Mesendoderm (in vitro differentiated cells): ENCODE data around the gene S100PBP. TPM values are rescaled to one million over a fixed set of nuclear protein-coding genes. Genes with fewer than 3 reads are reported as not detected.

Source experiments
- DNase-seq: peaks from one replicate; pipeline ENCODE4 v3.0.0; 2013
- H2AK5ac ChIP-seq: 2 replicates; pipeline ENCODE4 v1.6.1; 2013; ENCODE audit warnings: low read length, inconsistent platforms
- H2BK120ac ChIP-seq: 2 replicates; pipeline ENCODE4 v1.6.1; 2013; ENCODE audit warnings: low read depth, mild to moderate bottlenecking, low read length, moderate library complexity, mixed read lengths
- H2BK15ac ChIP-seq: replicated peaks from 2 replicates; pipeline ENCODE4 v1.6.1; 2013; ENCODE audit warnings: low read depth, mild to moderate bottlenecking, moderate library complexity
- H2BK5ac ChIP-seq: 2 replicates; pipeline ENCODE4 v1.6.1; 2013; ENCODE audit warnings: low read length, inconsistent platforms
- H3K18ac ChIP-seq: 2 replicates; pipeline ENCODE4 v1.6.1; 2013; ENCODE audit warnings: mild to moderate bottlenecking, low read length, mixed read lengths
- H3K23ac ChIP-seq: one replicate; pipeline ENCODE4 v1.6.1; 2013; ENCODE audit warnings: low read length
- H3K27ac ChIP-seq: 2 replicates; pipeline ENCODE4 v1.5.1; 2013; ENCODE audit warnings: low read depth, mild to moderate bottlenecking, inconsistent platforms, low read length, moderate library complexity
- H3K27me3 ChIP-seq: 2 replicates; pipeline ENCODE4 v1.6.1; 2013; ENCODE audit warnings: low read length, control low read depth, mild to moderate bottlenecking, inconsistent platforms; ENCODE audit not compliant: insufficient read depth, poor library complexity
- H3K36me3 ChIP-seq: 2 replicates; pipeline ENCODE4 v1.6.1; 2013; ENCODE audit warnings: low read length, inconsistent platforms; ENCODE audit not compliant: control insufficient read depth, insufficient read depth
- H3K4ac ChIP-seq: one replicate; pipeline ENCODE4 v1.6.1; 2013; ENCODE audit warnings: low read depth, mild to moderate bottlenecking, low read length, moderate library complexity
- H3K4me1 ChIP-seq: 2 replicates; pipeline ENCODE4 v1.6.1; 2013; ENCODE audit warnings: low read depth, low read length, inconsistent platforms; ENCODE audit not compliant: control insufficient read depth
- H3K4me2 ChIP-seq: 2 replicates; pipeline ENCODE4 v1.6.1; 2013; ENCODE audit warnings: low read length
- H3K4me3 ChIP-seq: 2 replicates; pipeline ENCODE4 v1.5.1; 2013; ENCODE audit warnings: mild to moderate bottlenecking, low read length
- H3K56ac ChIP-seq: one replicate; pipeline ENCODE4 v1.6.1; 2013; ENCODE audit warnings: low read length
- H3K79me1 ChIP-seq: 2 replicates; pipeline ENCODE4 v1.6.1; 2013; ENCODE audit warnings: low read length, inconsistent platforms
- H3K79me2 ChIP-seq: 2 replicates; pipeline ENCODE4 v1.6.1; 2013; ENCODE audit warnings: mild to moderate bottlenecking, low read length; ENCODE audit not compliant: control insufficient read depth, insufficient read depth
- H3K9ac ChIP-seq: 2 replicates; pipeline ENCODE4 v1.6.1; 2013; ENCODE audit warnings: low read length, inconsistent platforms
- H4K5ac ChIP-seq: one replicate; pipeline ENCODE4 v1.6.1; 2013; ENCODE audit warnings: low read length
- H4K8ac ChIP-seq: one replicate; pipeline ENCODE4 v1.6.1; 2013; ENCODE audit warnings: low read depth, mild to moderate bottlenecking, control low read depth, low read length, moderate library complexity
- WGBS: extraction: QIAGEN DNeasy Blood & Tissue Kit; methylation state at CpG from one replicate; pipeline ENCODE4 v1.1.7; 2013; ENCODE audit warnings: low lambda C conversion rate, missing lambda C conversion rate; ENCODE audit not compliant: insufficient coverage; ENCODE audit errors: extremely low coverage; 5-methylcytosine and 5-hydroxymethylcytosine counted together
- polyA plus RNA-seq, 2 experiments: library from polyadenylated mRNA; stranded (reverse); fragments of 200-250 nt; gene quantifications; one replicate each; pipeline ENCODE4 v1.2.3, GENCODE V29; 2013

Gene S100PBP
- polyA plus RNA-seq (2013, experiment 1 of 2) = 15.2 TPM
- polyA plus RNA-seq (2013, experiment 2 of 2) = 15.5 TPM

DNA sequence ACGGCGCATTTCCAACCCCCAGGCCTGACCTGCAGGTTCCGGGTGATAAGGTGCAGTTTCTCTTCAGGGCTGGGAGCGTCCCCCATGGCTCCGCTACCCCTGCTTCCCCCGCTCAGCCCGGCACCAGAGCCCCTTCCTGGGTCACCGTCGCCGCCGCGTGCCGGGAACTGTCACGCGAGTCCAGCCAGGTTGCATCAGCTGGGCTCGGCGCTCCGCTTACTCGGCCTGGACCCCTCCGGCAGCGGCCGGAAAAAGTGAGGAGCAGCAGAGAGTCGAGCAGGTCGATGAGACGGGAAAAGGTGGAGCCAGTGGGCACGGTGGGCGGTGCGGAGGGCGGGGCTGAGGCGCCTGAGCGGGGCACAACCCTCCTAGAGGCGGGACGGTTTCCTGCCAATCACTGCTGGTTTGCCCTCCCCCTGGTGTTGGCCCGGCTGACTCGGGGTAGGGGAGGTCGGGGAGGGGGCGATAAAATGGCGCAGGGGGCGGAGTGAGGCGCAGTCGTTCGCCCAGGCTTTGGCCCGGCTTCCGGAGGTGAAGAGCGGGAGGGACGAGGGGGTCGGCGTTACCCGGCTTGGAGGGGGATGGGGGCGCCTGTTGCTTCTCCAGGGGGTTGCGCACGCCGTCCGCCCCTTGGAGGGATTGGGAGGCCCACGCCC, at the start of gene S100PBP, which contains the start of gene YARS1:
S100PBP (plus strand) TSS at position 495 of the 656 bp plus-strand sequence. CDS start 8,447 bp downstream, outside the sequence.
YARS1 (minus strand) TSS at position 200 of the 656 bp plus-strand sequence; CDS start at position 86, 114 bp downstream.
- peak within 1 kb of the TSS; percentile 95 for H3K4me2 ChIP-seq
- peak within 1 kb of the TSS; percentile 62 for H3K4me3 ChIP-seq
- peak within 1 kb of the TSS; percentile 39 for H2BK15ac ChIP-seq
- no peaks in the 10 kb centered on the region for H3K27me3 ChIP-seq
- peak within 1 kb of the TSS; percentile 97 for H3K56ac ChIP-seq
- H4K5ac ChIP-seq = peak within 1 kb of the TSS; percentile 92
- no peak within 1 kb of the TSS for H4K8ac ChIP-seq
- H3K27ac ChIP-seq = peak within 1 kb of the TSS; percentile 99
- peak within 1 kb of the TSS; percentile 52 for H2AK5ac ChIP-seq
- peak within 1 kb of the TSS; percentile 55 for H3K23ac ChIP-seq
- peak within 1 kb of the TSS; percentile 96 for H3K18ac ChIP-seq
- H3K9ac ChIP-seq = peak within 1 kb of the TSS; percentile 93
- peak; percentile 99 for DNase-seq
- peaks cover 13% of the 10 kb centered on the region for H3K4me1 ChIP-seq
- H3K36me3 ChIP-seq = no peaks in the 10 kb centered on the region
- peak within 1 kb of the TSS; percentile 100 for H3K4ac ChIP-seq
- H2BK120ac ChIP-seq = peak within 1 kb of the TSS; percentile 82
- H3K79me1 ChIP-seq = peaks cover 2% of the 10 kb centered on the region
- peak within 1 kb of the TSS; percentile 85 for H2BK5ac ChIP-seq
- no CpG with 5 or more reads among the region's 55 CpGs for WGBS
- H3K79me2 ChIP-seq = peaks cover 58% of the 10 kb centered on the region

GRCh38 chr1:32768110-32768850, 49.2 kb upstream of the S100PBP start:
- H3K4me2 ChIP-seq = no peak overlapping the region
- no peaks in the 10 kb centered on the region for H3K27me3 ChIP-seq
- H3K4me3 ChIP-seq = no peak overlapping the region
- peaks cover 18% of the 10 kb centered on the region for H3K4me1 ChIP-seq
- no peak overlapping the region for H2BK15ac ChIP-seq
- no peak overlapping the region for H3K4ac ChIP-seq
- peaks cover 2% of the 10 kb centered on the region for H3K36me3 ChIP-seq
- H3K79me2 ChIP-seq = peaks cover 19% of the 10 kb centered on the region
- H3K79me1 ChIP-seq = peaks cover 10% of the 10 kb centered on the region
- no peak for DNase-seq
- H3K18ac ChIP-seq = no peak overlapping the region
- no peak overlapping the region for H2BK120ac ChIP-seq
- no peak overlapping the region for H3K27ac ChIP-seq
- H3K9ac ChIP-seq = no peak overlapping the region
- no peak overlapping the region for H3K56ac ChIP-seq
- no peak overlapping the region for H3K23ac ChIP-seq
- no peak overlapping the region for H4K8ac ChIP-seq
- H4K5ac ChIP-seq = no peak overlapping the region
- H2AK5ac ChIP-seq = no peak overlapping the region
- WGBS = no CpG with 5 or more reads among the region's 16 CpGs
- H2BK5ac ChIP-seq = no peak overlapping the region

DNA sequence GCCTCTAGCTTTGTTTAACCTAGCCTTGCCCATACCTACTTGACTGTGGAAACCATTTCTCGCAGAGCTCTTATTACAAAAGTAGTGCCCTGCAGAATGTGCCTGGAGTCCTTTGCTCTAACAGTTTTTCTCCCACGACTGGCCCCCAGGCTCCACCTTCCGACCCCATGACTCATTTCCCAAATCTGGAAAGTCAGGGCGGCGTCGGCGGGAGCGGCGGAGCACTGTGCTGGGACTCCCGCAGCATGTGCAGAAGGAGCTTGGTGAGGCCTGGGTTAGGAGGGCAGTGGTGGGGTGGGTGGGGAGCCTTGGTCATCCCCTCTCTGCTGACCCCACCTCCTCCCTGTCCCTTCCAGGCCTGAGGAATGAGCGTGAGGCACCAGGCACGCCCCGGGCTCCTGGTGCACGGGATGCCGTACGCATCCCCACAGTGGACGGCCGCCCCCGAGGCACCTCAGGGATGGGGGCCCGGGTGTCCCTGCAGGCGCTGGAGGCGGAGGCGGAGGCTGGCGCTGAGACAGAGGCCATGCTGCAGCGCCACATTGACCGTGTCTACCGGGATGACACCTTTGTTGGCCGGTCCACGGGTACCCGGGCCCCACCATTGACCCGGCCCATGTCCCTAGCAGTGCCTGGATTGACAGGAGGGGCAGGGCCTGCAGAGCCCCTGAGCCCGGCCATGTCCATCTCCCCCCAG, 47.8 kb upstream of the S100PBP start:
- Histone ChIP-seq H3K27me3 (no peaks in the 10 kb centered on the region), H3K23ac (no peak overlapping the region), H2BK15ac (no peak overlapping the region), H3K9ac (no peak overlapping the region), H2BK5ac (no peak overlapping the region), H3K4ac (no peak overlapping the region), H2AK5ac (no peak overlapping the region), H3K56ac (no peak overlapping the region), H3K4me1 (peaks cover 17% of the 10 kb centered on the region), H3K4me2 (no peak overlapping the region), H3K36me3 (peaks cover 2% of the 10 kb centered on the region), H3K18ac (no peak overlapping the region), H2BK120ac (no peak overlapping the region), H4K8ac (no peak overlapping the region), H3K27ac (no peak overlapping the region), H4K5ac (no peak overlapping the region), H3K79me2 (peaks cover 19% of the 10 kb centered on the region), H3K79me1 (peaks cover 10% of the 10 kb centered on the region), H3K4me3 (no peak overlapping the region)
- DNase-seq = no peak
- no CpG with 5 or more reads among the region's 32 CpGs for WGBS

- no peak overlapping the region for H3K23ac ChIP-seq
- H3K9ac ChIP-seq = no peak overlapping the region
- H4K8ac ChIP-seq = no peak overlapping the region
- H2BK15ac ChIP-seq = no peak overlapping the region
- H3K79me1 ChIP-seq = peaks cover 10% of the 10 kb centered on the region
- no peak for DNase-seq
- no peak overlapping the region for H3K18ac ChIP-seq
- H2BK120ac ChIP-seq = no peak overlapping the region
- no peak overlapping the region for H3K4me3 ChIP-seq
- H3K4me2 ChIP-seq = no peak overlapping the region
- no peak overlapping the region for H3K56ac ChIP-seq
- WGBS = no CpG with 5 or more reads among the region's 25 CpGs
- H2AK5ac ChIP-seq = no peak overlapping the region
- peaks cover 19% of the 10 kb centered on the region for H3K79me2 ChIP-seq
- H3K4me1 ChIP-seq = peaks cover 11% of the 10 kb centered on the region
- peaks cover 6% of the 10 kb centered on the region for H3K36me3 ChIP-seq
- H4K5ac ChIP-seq = no peak overlapping the region
- H3K27me3 ChIP-seq = no peaks in the 10 kb centered on the region
- no peak overlapping the region for H2BK5ac ChIP-seq
- no peak overlapping the region for H3K27ac ChIP-seq
- no peak overlapping the region for H3K4ac ChIP-seq
Measured at GRCh38 chr1:32770221-32770731, 47.2 kb upstream of the S100PBP start.

- no peak overlapping the region for H3K9ac ChIP-seq
Measured at GRCh38 chr1:32770741-32771548, 46.5 kb upstream of the S100PBP start.

More at GRCh38 chr1:32770741-32771548, 46.5 kb upstream of the S100PBP start:
- no peak for DNase-seq
- no peak overlapping the region for H4K5ac ChIP-seq
- peaks cover 17% of the 10 kb centered on the region for H3K79me2 ChIP-seq
- no peak overlapping the region for H2AK5ac ChIP-seq
- no peak overlapping the region for H3K4ac ChIP-seq
- H3K56ac ChIP-seq = peak overlapping the region; percentile 51
- no CpG with 5 or more reads among the region's 18 CpGs for WGBS
- H3K27ac ChIP-seq = no peak overlapping the region
- H3K4me1 ChIP-seq = peaks cover 7% of the 10 kb centered on the region
- no peak overlapping the region for H3K23ac ChIP-seq
- H2BK120ac ChIP-seq = no peak overlapping the region
- no peak overlapping the region for H3K4me2 ChIP-seq
- no peak overlapping the region for H4K8ac ChIP-seq
- no peak overlapping the region for H3K4me3 ChIP-seq
- H3K27me3 ChIP-seq = no peaks in the 10 kb centered on the region
- no peak overlapping the region for H3K18ac ChIP-seq
- peaks cover 11% of the 10 kb centered on the region for H3K36me3 ChIP-seq
- no peak overlapping the region for H2BK15ac ChIP-seq
- peaks cover 10% of the 10 kb centered on the region for H3K79me1 ChIP-seq
- no peak overlapping the region for H2BK5ac ChIP-seq
